Uterus (tissue), 4 donors: Measurements from ENCODE around the gene NCAPD2. TPM values are rescaled to one million over a fixed set of nuclear protein-coding genes. Genes with fewer than 3 reads are reported as not detected.

Source experiments
- DNase-seq, 2 donors: peaks; one replicate each; pipeline ENCODE4 v3.0.0-alpha.2; 2019 to 2020
- H3K27ac ChIP-seq, 2 donors: fragments of 200-600 bp; sonication (generic); 1 replicate in 1 of 2; 2 replicates in 1 of 2; pipeline ENCODE4 v1.5.1; 2016 to 2018
- H3K27me3 ChIP-seq, 2 donors: fragments of 200-600 bp; sonication (generic); one replicate each; pipeline ENCODE4 v1.5.1; 2018 to 2019; ENCODE audit warnings: control low read depth in 1 of 2
- H3K36me3 ChIP-seq, 2 donors: fragments of 200-600 bp; sonication (generic); one replicate each; pipeline ENCODE4 v1.5.1; 2019; ENCODE audit warnings: control low read depth in 1 of 2
- H3K4me1 ChIP-seq, 2 donors: fragments of 200-600 bp; sonication (generic); one replicate each; pipeline ENCODE4 v1.5.1; 2018 to 2019; ENCODE audit warnings: control low read depth in 1 of 2
- H3K4me3 ChIP-seq, 2 donors: fragments of 200-600 bp; sonication (generic); 1 replicate in 1 of 2; 2 replicates in 1 of 2; pipeline ENCODE4 v1.5.1; 2018 to 2019; ENCODE audit warnings: mild to moderate bottlenecking in 1 of 2
- H3K9me3 ChIP-seq, 2 donors: fragments of 200-600 bp; sonication (generic); one replicate each; pipeline ENCODE4 v1.5.1; 2019; ENCODE audit warnings: control low read depth in 1 of 2
- CTCF ChIP-seq, 4 experiments: fragments of 200-600 bp in 2 of 4; fragments of 450-650 bp in 2 of 4; sonication (generic) in 2 of 4; IDR thresholded peaks; one replicate each; pipeline ENCODE4 v1.5.1; 2016 to 2019; ENCODE audit warnings: antibody characterized with exemption in 4 of 4, mild to moderate bottlenecking in 2 of 4, moderate library complexity in 1 of 4
- POLR2A ChIP-seq, 2 donors: fragments of 450-650 bp; IDR thresholded peaks; one replicate each; pipeline ENCODE4 v1.6.1; 2016; ENCODE audit warnings: antibody characterized with exemption in 2 of 2, mild to moderate bottlenecking in 1 of 2, moderate library complexity in 1 of 2
- intact Hi-C: fragments of 100-400 bp; cut with DNase I; formaldehyde crosslinking; loops from one replicate; pipeline ENCODE4 v1.15.1; 2023; ENCODE audit warnings: low total_unique reads
- total RNA-seq, 4 donors: library from RNA; depleted of rRNA in 3 of 4; stranded (reverse); fragments of >200 nt in 3 of 4; gene quantifications; one replicate each; pipeline versions ENCODE4 v1.1.0 to v1.2.4, GENCODE V29; 2014 to 2023
- donor health status: DM: yes; HTN: yes; CAD: no.

The NCAPD2 gene
- total RNA-seq, 4 donors from 2014 or later: 2.8 to 145 (median 19.3) TPM

- intact Hi-C loops: no loop called here
- TF ChIP-seq CTCF (IDR thresholded peaks at IDR 0.05): no peak
- TF ChIP-seq POLR2A (IDR thresholded peaks at IDR 0.05): no peak
- no peaks in the 10 kb centered on the region for H3K4me1 ChIP-seq
These were observed 35.5 kb upstream of the NCAPD2 start for GRCh38 chr12:6458281-6459003.

GRCh38 chr12:6459004-6459337 is 34.9 kb upstream of the NCAPD2 start:
- no peak for DNase-seq
- Histone ChIP-seq H3K27ac (no peak overlapping the region), H3K9me3 (no peaks in the 10 kb centered on the region), H3K36me3 (no peaks in the 10 kb centered on the region), H3K4me1 (no peaks in the 10 kb centered on the region), H3K27me3 (no peaks in the 10 kb centered on the region), H3K4me3 (no peak overlapping the region)
- intact Hi-C loops: no loop called here
- TF ChIP-seq POLR2A (IDR thresholded peaks at IDR 0.05) (no peak), CTCF (IDR thresholded peaks at IDR 0.05) (no peak)

More at GRCh38 chr12:6458281-6459003, 35.5 kb upstream of the NCAPD2 start:
- Histone ChIP-seq H3K9me3 (no peaks in the 10 kb centered on the region), H3K27me3 (no peaks in the 10 kb centered on the region), H3K27ac (no peak overlapping the region), H3K36me3 (no peaks in the 10 kb centered on the region), H3K4me3 (no peak overlapping the region)
- no peak for DNase-seq

GRCh38 chr12:6460751-6461371 is 33.0 kb upstream of the NCAPD2 start:
- H3K36me3 ChIP-seq: no peaks in the 10 kb centered on the region
- no peak overlapping the region for H3K4me3 ChIP-seq
- DNase-seq: no peak
- no peak overlapping the region for H3K27ac ChIP-seq
- no peaks in the 10 kb centered on the region for H3K4me1 ChIP-seq
- H3K27me3 ChIP-seq: no peaks in the 10 kb centered on the region
- intact Hi-C loops: loop anchor here (5.0 to 10.0 kb wide), 2 partner anchors 34 to 146 kb away; partner anchors contain the start of gene PLEKHG6
- TF ChIP-seq CTCF (IDR thresholded peaks at IDR 0.05) (no peak), POLR2A (IDR thresholded peaks at IDR 0.05) (no peak)
- H3K9me3 ChIP-seq: no peaks in the 10 kb centered on the region

GRCh38 chr12:6461401-6462233 is 32.3 kb upstream of the NCAPD2 start:
- no peaks in the 10 kb centered on the region for H3K4me1 ChIP-seq
- DNase-seq: no peak
- intact Hi-C loops: loop anchor here (5.0 to 10.0 kb wide), 2 partner anchors 34 to 147 kb away; partner anchors contain the start of gene PLEKHG6
- H3K27ac ChIP-seq: no peak overlapping the region
- no peak overlapping the region for H3K4me3 ChIP-seq
- TF ChIP-seq CTCF (IDR thresholded peaks at IDR 0.05): no peak
- TF ChIP-seq POLR2A (IDR thresholded peaks at IDR 0.05): no peak
- no peaks in the 10 kb centered on the region for H3K9me3 ChIP-seq
- H3K36me3 ChIP-seq: no peaks in the 10 kb centered on the region
- H3K27me3 ChIP-seq: no peaks in the 10 kb centered on the region
